Heart left ventricle (tissue), 16 donors: Measurements from ENCODE around the gene CGRRF1. TPM values are rescaled to one million over a fixed set of nuclear protein-coding genes. Genes with fewer than 3 reads are reported as not detected.

Source experiments
- ATAC-seq, 4 donors: fragments of 200-7000 bp; cut with Tn5 transposase; one replicate each; pipeline ENCODE4 v1.9.1; 2020 to 2022; ENCODE audit warnings: moderate library complexity in 4 of 4, mild to moderate bottlenecking in 3 of 4, moderate number of reproducible peaks in 1 of 4
- DNase-seq, 5 donors: peaks; one replicate each; pipeline ENCODE4 v3.0.0-alpha.2; 2020
- H3K27ac ChIP-seq, 12 donors: fragments of 200-600 bp; sonication (generic) in 4 of 12; one replicate each; pipeline versions ENCODE4 v1.5.0 to v1.8.0; 2016 to 2022; ENCODE audit warnings: mild to moderate bottlenecking in 2 of 12
- H3K27me3 ChIP-seq, 9 donors: fragments of 200-600 bp; sonication (generic) in 2 of 9; one replicate each; pipeline versions ENCODE4 v1.5.1 to v1.8.0; 2016 to 2022; ENCODE audit warnings: mild to moderate bottlenecking in 3 of 9
- H3K36me3 ChIP-seq, 9 donors: fragments of 200-600 bp; sonication (generic) in 2 of 9; one replicate each; pipeline versions ENCODE4 v1.5.0 to v1.8.0; 2018 to 2022; ENCODE audit warnings: mild to moderate bottlenecking in 2 of 9
- H3K4me1 ChIP-seq, 12 donors: fragments of 200-600 bp; sonication (generic) in 4 of 12; one replicate each; pipeline versions ENCODE4 v1.5.0 to v1.8.0; 2016 to 2022; ENCODE audit warnings: mild to moderate bottlenecking in 3 of 12
- H3K4me3 ChIP-seq, 12 donors: fragments of 200-600 bp; sonication (generic) in 4 of 12; one replicate each; pipeline versions ENCODE4 v1.5.0 to v1.8.0; 2017 to 2022; ENCODE audit warnings: mild to moderate bottlenecking in 9 of 12, moderate library complexity in 4 of 12
- H3K9me3 ChIP-seq, 12 donors: fragments of 200-600 bp; sonication (generic) in 4 of 12; one replicate each; pipeline versions ENCODE4 v1.5.0 to v1.8.0; 2016 to 2022; ENCODE audit warnings: mild to moderate bottlenecking in 1 of 12
- CTCF ChIP-seq, 12 donors: fragments of 200-600 bp; sonication (generic) in 4 of 12; IDR thresholded peaks; one replicate each; pipeline versions ENCODE4 v1.5.0 to v1.8.0; 2018 to 2022; ENCODE audit warnings: antibody characterized with exemption in 12 of 12, mild to moderate bottlenecking in 5 of 12
- POLR2A ChIP-seq, 2 donors: fragments of 450-650 bp; IDR thresholded peaks; one replicate each; pipeline ENCODE4 v1.6.1; 2017; ENCODE audit warnings: antibody characterized with exemption in 2 of 2, mild to moderate bottlenecking in 2 of 2, moderate library complexity in 2 of 2
- WGBS, 4 donors: extraction: QIAGEN DNeasy Blood & Tissue Kit in 2 of 4; methylation state at CpG; one replicate each; pipeline versions ENCODE4 v1.1.5 to v1.1.7; 2013 to 2018; 5-methylcytosine and 5-hydroxymethylcytosine counted together
- intact Hi-C, 10 donors: fragments of 100-400 bp; cut with DNase I; formaldehyde crosslinking; loops; one replicate each; pipeline versions ENCODE4 v1.11.1 to v1.14.2; 2022
- polyA plus RNA-seq, 2 donors: library from polyadenylated mRNA; stranded (reverse); fragments of 200-250 nt; gene quantifications; one replicate each; pipeline ENCODE4 v1.2.3, GENCODE V29; 2013
- total RNA-seq, 9 donors: library from RNA; depleted of rRNA in 2 of 9; stranded (reverse); fragments of >200 nt in 2 of 9; fragmentation: NEBNext Ultra II Directional in 3 of 9; extraction: Animal tissue kit (Norgen Biotek cat#: 25700) in 3 of 9; gene quantifications; one replicate each; pipeline versions ENCODE4 v1.1.0 to v1.2.4, GENCODE V29; 2016 to 2023
- donor health status: ischemic (EF 13 %, LVEDD 7.1; RV severe dilation, severe dysfunction).
- donor health status: healthy with polysubstance abuse.
- donor health status: DM: no; HTN: yes; CAD: no.
- donor health status: DM: no; HTN: no; CAD: no.
- donor health status: ischemic (EF 25% LVEDD 6.9; RV normal size, moderate dysfunction).
- donor health status: ischemic (EF 25% LVEDD 5.7; RV mildly dilated, moderate dysfunction).
- donor health status: healthy.
- donor health status: DM: yes; HTN: yes; CAD: no.
- donor health status: ischemic (EF 35%, LVEDD 5.7; RV mildly dilated, moderate dysfunction).
- donor health status: nonischemic (EF 11% LVEDD 7.7; RV severe dilation, severe dysfunction).
- donor health status: DM: yes; HTN: yes; CAD: no.
- donor health status: PGD.
- donor health status: ischemic (EF 29% LVEDD 5.4; RV normal size, mild dysfunction).
- donor health status: nonischemic (EF 23%, LVEDD 6.1; RV moderate dilation, normal function).

CGRRF1 gene
- total and polyA plus RNA-seq, 11 donors = 10.6 to 28.2 (median 16.6) TPM

- ATAC-seq (peak; percentile 24 to 58 (median 52)), DNase-seq (peak; percentile 72 to 86 (median 77))
- Histone ChIP-seq H3K36me3 (no peaks in the 10 kb centered on the region), H3K4me1 (peaks cover 0 to 40% (median 26%) of the 10 kb centered on the region in 12 donors), H3K27me3 (no peaks in the 10 kb centered on the region), H3K27ac (peak overlapping the region; percentile 90 to 100 (median 99)), H3K9me3 (no peaks in the 10 kb centered on the region), H3K4me3 (peak overlapping the region; percentile 58 to 91 (median 76))
- intact Hi-C loops = loop anchor here (1.0 to 10.0 kb wide), 18 partner anchors 77 to 420 kb away; partner anchors contain the start of gene GCH1 (in 1 of the 10)
- peak in 9 of 12 donors; percentile 12 to 54 (median 25) for TF ChIP-seq CTCF (IDR thresholded peaks at IDR 0.05)
- peak in 1 of 2 donors; percentile 6 for TF ChIP-seq POLR2A (IDR thresholded peaks at IDR 0.05)
- WGBS, 4 donors = 0 to 2% (median 1%) methylated on average over 15 to 69 of the region's 69 CpGs
Observed at GRCh38 chr14:54564868-54565784, 55.4 kb downstream of the CGRRF1 start.

- peak overlapping the region; percentile 90 to 100 (median 99) for H3K27ac ChIP-seq
- H3K4me1 ChIP-seq = peaks cover 0 to 48% (median 31%) of the 10 kb centered on the region in 12 donors
- no peaks in the 10 kb centered on the region for H3K9me3 ChIP-seq
- peak in 1 of 12 donors; percentile 1 for TF ChIP-seq CTCF (IDR thresholded peaks at IDR 0.05)
- TF ChIP-seq POLR2A (IDR thresholded peaks at IDR 0.05) = peak; percentile 50 to 89
- WGBS, 4 donors = 1 to 3% (median 1%) methylated on average over 18 to 73 of the region's 73 CpGs
- peak overlapping the region; percentile 58 to 91 (median 76) for H3K4me3 ChIP-seq
- H3K36me3 ChIP-seq = no peaks in the 10 kb centered on the region
- H3K27me3 ChIP-seq = no peaks in the 10 kb centered on the region
- DNase-seq = peak; percentile 94 to 97 (median 96)
- intact Hi-C loops = loop anchor here (1.0 to 10.0 kb wide), 19 partner anchors 61 to 419 kb away; partner anchors contain the start of gene GCH1 (in 1 of the 10)
- ATAC-seq = peak; percentile 70 to 85 (median 82)
Observed at GRCh38 chr14:54565785-54566409, 56.2 kb downstream of the CGRRF1 start.

- peak within 1 kb of the TSS; percentile 58 to 91 (median 76) for H3K4me3 ChIP-seq
- DNase-seq (peak; percentile 85 to 91 (median 87)), ATAC-seq (peak; percentile 41 to 65 (median 52))
- 0 to 2% (median 0%) methylated on average over 10 to 91 of the region's 91 CpGs for WGBS, 4 donors
- TF ChIP-seq CTCF (IDR thresholded peaks at IDR 0.05) (peak in 11 of 12 donors; percentile 18 to 58 (median 34)), POLR2A (IDR thresholded peaks at IDR 0.05) (peak in 1 of 2 donors; percentile 44)
- H3K36me3 ChIP-seq = peaks cover 0 to 5% (median 0%) of the 10 kb centered on the region in 9 donors
- no peaks in the 10 kb centered on the region for H3K9me3 ChIP-seq
- H3K27me3 ChIP-seq = no peaks in the 10 kb centered on the region
- H3K4me1 ChIP-seq = peaks cover 0 to 51% (median 32%) of the 10 kb centered on the region in 12 donors
- peak within 1 kb of the TSS; percentile 90 to 100 (median 99) for H3K27ac ChIP-seq
- intact Hi-C loops = loop anchor here in 9 of 10 donors (1.0 to 10.0 kb wide), 12 partner anchors 60 to 418 kb away; partner anchors contain the start of gene GCH1 (in 1 of the 9)
Observed at GRCh38 chr14:54566410-54567223, 56.9 kb downstream of the CGRRF1 start, which contains the start of gene SAMD4A. Gene SAMD4A, plus strand, starts transcription at chr14:54567128. Its CDS starts 789 bp downstream, at chr14:54567917.
